HPDE6-E6E7 (cell line): Measurements from ENCODE around the gene TMEM144.
"Not testable (repeated sequence)": the region's sequence is repeated elsewhere in the genome, so short reads cannot be mapped to it uniquely, and the experiment has no call there.

Experiments
- DNase-seq: peaks from one replicate; pipeline ENCODE4 v3.0.0; 2011; ENCODE audit warnings: missing footprints; ENCODE audit errors: extremely low spot score

The TMEM144 gene

DNA sequence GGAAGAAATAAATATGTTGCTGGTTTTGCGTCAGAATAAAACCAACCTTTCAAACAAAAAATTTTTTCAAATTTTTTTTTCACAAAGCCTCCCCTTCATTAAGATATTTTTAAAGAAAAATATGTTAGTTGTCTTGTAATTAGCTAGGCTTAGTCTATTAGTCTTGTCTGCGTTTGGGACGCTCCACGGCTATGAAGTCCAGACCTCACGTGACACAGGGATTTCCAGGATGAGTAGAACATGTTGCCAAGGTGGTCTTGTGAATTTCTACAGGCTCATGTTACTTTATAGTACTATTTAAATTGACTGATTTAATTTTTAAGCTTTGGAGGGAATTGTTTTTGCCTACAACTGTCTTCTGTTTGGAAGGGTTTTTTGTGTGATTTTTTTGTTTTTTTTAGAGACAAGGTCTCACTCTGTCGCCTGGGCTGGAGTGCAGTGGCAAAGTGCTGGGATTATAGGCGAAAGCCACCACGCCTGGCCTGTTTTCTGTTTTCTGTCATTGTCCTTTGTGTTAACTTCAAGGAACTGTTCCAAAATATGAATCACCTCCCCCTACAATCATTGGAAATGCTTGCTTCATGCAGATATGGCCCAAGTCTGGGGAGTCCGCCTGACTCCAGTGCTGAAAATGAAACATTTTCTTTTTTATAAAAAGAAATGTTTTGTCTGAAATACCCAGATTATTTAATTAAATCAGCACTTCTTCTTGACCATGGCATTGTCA lies 26.2 kb downstream of the TMEM144 start:
- DNase-seq: no peak

DNA sequence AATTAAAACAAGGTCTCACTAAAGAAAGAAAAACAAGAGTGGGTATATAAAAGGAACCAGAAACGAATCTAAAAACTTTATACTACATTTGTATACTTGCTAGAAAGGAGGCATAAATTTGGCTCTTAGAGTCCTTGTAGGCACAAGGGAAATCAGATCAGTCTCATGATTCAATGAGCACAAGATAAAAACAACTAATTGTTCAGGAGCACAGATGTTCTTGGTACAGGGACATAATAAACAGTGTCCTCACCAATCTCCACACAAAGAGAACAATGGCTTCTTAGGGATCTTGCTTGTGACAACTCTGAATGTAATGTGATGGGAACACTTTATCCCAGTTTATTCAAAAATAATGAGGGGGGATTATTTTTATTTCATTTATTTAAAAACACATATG lies 28.3 kb downstream of the TMEM144 start:
- DNase-seq: no peak

DNA sequence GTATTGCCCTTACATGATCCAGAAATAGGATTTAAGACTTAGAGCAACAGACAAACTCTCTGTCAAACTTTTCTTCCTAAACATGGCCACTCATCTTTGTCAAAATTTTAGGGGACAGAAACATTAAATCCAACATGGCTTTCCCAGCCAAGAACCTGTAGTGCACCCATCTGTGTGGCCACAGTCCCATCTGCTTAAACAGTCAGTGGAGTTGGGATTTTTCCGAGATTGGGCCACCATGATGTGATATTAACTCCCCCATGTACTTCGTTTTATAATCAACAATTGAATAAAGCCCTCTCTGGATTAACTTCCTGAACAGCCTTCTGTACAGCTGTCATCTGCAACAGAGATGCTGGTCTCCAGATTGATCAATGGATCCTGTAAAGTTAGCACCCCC lies 28.9 kb downstream of the TMEM144 start:
- no peak for DNase-seq

DNA sequence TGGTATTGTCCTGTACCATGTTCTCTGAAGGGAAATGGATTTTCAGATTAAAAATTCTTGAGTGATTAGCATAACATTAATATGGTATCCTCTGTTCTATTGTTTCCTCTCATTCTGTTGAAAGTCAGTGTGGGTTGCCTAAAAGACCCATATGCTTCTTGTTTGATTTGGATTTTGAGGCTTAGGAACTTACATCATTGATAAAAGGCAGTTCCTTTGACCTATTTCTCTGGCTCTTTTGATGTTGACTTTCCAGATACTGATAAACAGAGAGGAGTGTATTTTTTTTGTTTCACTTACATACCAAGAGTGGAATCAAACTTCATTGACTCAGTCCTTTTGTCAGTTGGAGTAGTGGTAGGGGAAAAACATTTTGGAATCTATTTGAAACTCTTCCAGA lies 32.8 kb downstream of the TMEM144 start:
- no peak for DNase-seq

DNA sequence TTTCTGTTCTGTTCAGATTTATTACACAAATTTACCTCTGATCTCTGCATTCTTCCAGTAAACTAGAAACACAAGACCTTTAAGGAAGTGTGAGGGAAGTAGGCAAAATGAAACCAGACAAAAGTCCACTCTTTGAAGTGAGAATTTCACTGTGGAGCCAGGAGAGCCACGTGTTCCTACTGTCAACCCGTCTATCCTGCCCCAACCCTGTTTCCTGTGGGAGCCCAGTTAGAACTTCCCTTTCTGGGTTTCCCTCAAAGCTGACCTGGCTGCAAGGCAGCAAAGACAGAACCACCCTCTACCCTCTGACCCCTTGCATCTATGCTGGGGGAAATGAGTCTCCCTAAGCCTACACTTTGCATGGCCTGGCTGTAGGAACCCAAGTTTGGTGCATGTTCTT lies 40.0 kb downstream of the TMEM144 start:
- DNase-seq: no peak

DNA sequence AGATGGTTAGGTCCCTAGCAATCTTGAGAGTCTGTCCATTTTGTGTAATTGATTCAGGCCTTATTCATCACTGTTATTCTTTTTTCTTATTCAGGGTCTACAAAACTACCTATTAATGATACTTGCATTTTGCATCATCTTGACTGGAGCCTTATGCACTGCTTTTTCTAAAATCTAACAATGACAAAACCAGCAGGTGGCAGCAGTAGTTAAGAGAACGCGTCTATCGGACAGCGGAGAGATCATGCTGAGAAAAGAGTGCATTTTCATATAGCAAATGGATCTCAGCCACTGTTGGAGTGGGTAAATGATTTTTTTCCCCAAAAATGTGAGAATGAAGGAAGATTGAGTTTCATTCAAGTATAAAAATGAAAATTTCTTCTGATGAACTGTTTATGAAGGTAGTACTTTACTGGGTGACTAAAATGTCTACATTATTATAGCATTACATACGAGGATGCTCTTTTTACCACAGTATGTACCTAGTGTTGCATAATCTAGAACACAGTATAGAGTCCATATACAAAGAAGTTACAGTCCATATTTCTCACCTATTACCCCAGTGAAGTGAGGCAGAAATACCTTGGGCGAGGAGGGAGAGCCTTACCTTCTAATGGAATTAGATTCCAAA lies 43.2 kb downstream of the TMEM144 start:
- peak; percentile 46 for DNase-seq

DNA sequence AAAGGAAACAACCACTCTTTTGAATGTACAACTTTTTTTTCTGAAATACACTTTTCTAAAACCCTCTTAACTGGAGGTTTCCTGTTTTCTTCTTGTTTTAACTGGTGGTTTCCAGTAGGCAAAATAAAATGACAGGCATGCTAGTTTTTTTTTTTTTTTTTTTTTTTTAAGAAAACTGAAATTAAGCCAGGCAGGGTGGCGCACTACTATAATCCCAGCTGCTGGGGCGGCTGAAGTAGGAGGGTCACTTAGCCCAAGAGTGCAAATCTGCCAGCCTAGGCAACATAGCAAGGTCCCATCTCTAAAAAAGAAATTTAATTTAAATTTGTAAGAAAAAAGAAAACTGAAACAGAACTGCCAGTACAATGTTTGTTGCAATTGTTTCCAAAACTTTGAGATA lies 44.0 kb downstream of the TMEM144 start:
- no peak for DNase-seq

DNA sequence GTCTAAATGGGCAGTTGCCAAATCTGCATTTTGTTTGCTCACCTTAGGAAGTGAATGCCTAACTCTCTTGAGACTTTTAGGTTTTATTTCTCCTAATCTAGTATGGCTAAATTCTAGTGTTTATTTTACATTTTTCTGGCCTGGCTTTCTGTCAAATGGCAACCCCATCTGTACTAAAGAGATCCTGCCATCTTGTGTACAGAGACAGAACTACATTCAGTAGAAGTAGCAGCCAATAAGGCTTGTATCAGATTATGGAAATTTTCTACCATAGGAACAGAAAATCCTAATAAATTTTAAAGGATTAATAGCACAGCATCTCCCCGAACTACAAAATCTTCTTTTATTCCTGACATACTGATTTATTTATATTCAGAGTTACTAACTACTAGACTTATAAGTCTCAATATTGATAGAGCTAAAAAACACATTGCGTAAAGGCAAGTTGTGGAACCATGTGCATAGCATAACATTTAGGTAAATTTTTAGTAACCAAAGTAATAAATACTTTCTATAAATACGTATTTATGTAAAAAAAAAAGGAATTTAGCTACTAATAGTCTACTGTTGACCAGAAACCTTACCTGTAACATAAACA lies 45.5 kb downstream of the TMEM144 start:
- DNase-seq: peak; percentile 8

DNA sequence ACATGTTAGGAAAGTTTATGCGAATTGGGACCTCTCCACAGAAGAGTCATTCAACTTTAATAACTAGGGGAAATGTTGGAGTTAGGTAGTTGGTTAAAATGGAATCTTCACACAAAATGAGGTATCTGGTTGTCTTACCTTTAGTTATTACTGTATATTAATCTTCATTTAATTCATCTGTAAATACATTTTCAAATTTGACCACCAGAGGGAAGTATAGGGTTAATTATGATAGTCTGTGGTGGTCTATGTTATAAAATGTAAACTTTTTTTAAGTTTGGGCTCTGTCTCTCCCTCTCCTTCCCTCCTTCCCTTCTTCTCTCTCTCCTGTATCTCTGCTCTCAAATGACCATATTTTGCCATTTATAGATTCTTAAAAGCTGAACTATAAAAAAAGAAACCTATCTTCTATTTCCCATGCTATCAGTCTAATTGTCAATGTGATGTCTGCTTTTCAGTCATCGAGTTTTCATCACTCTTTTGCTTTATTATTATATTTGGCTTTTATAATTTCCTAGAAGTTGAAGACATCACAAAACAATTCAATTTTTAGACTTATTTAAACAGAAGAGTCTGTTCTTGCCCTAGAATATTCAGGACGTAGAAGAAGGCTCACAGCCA lies 49.8 kb downstream of the TMEM144 start:
- no peak for DNase-seq

DNA sequence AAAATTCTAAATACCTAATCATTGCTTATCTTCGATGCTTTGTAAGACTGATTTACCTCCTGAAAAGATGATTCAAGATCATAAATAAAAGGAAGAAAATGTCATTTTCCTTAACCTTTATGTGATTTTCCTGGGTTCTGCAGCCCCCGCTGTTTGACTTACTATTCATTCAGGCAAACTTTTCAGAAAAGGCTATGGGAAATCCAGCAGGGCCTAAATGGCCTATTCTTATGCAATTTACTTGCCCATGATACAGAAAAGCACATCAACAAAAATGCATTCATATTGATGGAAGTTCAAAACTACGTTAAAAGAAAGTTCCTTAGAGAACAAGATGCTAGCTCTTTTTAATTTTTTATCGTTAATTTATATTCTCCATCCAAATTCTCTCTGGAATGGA lies 51.2 kb downstream of the TMEM144 start:
- no peak for DNase-seq

DNA sequence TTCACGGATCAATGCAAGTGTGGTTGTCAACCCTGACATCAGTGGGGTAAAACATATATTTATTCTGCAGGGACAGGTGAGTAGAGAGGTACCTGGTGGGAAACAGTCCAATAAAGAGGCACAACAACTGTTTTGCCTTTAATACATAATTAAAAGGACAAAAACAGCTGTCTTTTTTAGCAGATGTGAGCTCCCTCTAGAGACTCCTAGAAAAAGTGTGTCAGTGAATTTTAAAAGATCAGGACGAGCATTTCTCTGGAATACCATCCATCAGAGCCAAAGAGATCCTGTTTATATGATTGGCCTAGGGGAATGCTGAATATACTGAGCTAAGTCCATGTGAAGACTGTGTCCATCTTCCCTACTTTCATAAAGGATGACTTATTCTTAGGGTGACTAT lies 58.3 kb downstream of the TMEM144 start:
- no peak for DNase-seq

DNA sequence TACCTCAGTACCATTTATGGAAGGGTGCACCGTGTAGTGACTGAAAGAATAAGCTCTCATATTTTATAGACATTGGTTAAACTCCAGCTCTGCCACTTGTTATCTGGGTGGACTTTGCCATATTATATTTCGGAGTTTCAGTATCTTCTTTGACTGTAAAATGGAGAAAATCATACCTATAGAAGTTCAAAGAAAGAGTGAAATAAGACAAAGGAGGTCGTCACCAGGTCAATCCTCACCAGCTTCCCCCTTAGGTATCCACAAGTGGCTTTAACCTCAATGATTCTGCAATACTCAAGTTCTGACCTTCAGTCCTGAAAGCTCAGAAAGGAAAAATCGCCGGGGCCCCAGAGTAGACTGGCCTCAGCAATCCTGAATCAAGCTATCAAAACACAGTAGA lies 64.3 kb downstream of the TMEM144 start:
- DNase-seq: no peak

DNA sequence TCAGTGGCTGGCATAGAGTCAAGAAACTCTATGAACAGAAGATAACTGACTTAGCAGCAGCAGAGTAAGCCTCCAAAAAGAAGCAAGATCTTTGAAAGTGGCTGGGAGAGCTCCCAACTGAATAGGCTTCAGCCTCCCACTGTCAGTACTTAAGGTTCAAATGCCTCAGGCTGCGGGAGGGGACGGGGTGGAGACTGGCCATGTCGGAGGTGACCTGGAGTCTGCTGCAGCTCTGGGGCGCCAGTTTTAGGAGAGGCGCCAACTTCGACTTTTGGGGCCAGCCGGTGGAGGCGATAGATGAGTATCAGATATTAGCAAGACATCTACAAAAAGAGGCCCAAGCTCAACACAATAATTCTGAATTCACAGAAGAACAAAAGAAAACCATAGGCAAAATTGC lies 67.3 kb downstream of the TMEM144 start:
- DNase-seq: no peak

DNA sequence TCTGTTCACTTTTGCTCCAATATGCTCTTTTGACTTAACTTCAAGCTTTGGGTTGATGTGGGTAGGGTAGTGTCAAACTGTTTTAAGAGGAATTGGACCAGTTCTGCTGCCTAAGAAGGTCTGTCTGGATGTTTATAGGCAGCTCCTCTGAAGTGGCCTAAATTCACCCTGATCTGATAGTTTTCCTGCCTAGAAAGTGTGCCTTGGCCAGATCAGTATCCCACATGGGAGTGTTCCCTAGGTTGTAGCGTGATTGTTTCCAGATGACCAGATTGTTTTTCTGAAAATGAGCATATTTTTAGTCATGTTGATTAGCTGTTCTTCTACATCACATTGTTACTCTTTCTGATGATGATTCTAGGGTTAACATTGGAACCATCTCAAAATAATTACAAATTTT lies 68.8 kb downstream of the TMEM144 start:
- DNase-seq: not testable (repeated sequence)

DNA sequence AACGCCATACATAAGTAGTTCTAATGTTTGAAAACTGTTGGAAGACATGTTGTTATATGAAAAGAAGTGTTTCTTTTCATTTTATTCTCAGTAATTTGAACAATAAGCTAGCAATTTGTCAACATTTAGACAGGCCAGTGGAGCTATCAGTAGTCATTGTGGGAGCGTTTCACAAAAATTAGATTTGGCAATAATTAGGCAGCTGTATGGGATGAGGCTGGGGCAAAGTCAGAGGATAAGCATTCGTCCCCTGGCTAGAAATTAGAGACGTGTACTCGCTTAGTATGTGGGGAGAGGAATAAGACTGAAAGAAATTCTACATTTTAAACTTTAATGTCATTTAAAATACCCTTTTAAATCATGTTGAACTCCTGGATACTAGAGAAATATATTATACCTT lies 70.6 kb downstream of the TMEM144 start:
- no peak for DNase-seq

DNA sequence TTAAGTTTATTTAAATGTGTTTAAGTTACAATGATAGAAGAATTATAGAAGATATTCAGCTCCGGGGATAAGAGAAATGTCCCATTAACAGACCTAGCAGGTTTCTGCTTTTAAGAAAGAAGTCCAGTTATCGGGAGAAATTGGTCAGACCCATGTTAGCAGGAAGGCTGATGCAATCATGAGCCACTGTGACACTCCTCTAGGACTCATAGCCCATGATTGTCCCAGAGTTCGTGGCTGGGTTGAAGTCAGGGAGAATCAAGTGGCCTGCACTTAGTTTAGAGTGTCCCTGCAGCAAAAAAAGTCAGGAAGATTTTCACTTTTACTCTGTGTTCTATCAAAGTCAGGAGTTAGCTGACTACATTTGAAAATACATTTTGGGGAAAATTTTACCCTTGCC lies 72.0 kb downstream of the TMEM144 start:
- DNase-seq: no peak

DNA sequence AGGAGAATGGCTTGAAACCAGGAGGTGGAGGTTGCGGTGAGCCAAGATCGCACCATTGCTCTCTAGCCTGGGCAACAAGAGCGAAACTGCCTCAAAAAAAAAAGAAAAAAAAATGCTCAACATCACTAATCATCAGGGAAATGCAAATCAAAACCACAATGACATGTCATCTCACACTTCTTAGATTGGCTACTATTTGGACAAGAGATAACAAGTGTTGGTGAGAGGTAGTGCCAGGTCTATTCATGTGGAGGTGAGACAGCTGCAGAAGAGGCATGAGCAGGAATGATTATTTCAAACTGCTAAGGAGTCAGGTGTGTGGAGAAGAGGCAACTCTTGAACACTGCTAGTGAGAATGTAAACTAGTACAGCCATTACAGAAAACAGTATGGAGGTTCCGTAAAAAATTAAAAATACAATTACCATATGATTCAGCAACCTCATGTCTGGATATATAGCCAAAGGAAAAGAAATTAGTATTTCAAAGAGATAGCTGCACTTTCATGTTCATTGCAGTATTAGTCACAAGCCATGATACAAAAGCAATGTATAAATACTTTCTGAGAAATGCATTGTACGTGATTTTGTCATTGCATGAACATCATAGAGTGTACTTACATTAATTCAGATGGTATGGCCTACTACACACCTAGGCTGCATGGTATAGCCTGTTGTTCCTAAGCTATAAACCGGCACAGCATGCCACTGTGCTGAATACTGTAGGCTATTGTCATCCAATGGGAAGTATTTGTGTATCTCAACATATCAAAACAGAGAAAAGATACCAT lies 75.3 kb downstream of the TMEM144 start:
- no peak for DNase-seq

DNA sequence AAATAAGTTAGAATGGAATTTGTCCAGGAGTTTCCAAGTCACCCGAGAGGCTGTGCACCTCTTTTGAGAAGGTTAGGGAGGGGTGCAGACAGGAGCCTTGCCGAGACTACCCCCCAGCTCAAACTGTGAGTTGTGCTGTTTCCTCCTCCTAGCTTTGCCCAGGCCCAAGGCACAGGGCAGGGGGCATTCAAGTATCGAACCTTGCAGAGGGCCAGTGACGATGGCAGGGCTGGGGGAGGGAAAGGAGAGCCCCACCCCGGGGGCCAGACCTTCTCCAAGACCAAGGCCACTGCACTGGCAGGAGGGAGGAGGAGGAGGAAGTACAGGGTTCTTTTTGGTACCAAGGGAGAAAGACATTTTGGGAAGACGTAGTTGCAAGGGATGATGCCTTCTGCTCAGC lies 80.6 kb downstream of the TMEM144 start:
- DNase-seq: no peak

DNA sequence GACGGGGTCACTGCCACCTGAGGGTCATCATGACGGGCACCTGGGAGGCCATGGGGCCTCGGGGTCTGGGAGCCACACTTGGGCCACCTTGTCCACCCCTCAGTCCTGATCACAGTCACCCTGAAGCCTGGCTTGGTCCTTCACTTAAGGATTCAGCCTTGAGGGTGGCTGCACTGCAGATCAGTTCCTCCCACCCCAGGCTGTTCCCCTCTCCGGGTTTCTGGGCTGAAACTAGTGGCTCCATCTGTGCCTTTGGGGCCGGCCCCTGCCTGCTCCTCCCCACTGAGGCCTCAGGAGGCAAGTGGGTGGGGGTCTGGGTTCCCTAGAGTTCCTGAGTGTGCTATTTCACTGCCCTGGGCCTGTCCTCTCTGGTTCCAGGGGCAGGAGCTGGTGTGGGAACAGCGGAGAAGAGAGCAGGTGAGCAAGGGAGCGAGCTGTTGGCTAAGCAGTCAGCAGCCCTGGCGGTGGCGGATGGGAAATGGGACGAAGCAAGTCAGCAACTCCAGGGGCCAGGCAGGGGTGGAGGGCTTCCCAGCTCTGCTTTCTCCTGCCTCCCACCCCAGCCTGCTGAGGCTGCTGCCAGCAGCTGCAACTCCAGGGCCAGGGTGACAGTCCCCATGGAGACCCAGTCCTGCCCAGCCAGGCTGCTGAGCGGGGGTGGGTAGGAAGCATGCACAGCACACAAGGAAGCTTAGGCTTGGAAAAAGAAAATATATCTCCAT lies 81.2 kb downstream of the TMEM144 start:
- DNase-seq: no peak

DNA sequence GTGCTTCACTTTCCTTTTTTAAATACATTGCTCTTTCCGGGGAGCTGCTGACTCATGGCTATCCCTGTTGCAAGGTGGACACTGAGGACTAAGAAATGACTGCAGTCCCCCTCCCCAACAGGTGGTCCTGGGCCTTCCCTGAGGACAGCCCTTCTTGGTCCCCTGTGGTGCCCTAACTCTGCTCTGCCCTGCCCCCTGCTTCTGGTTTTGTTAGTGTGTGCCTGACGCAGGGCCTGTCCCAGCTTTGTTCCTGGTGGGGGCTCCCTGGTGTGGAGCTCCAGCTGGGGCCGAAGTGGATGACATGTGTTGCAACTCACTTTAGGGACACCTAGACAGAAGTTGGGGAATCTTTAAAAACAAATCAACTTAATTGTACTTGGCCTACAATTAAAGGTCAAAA lies 81.9 kb downstream of the TMEM144 start:
- no peak for DNase-seq

DNA sequence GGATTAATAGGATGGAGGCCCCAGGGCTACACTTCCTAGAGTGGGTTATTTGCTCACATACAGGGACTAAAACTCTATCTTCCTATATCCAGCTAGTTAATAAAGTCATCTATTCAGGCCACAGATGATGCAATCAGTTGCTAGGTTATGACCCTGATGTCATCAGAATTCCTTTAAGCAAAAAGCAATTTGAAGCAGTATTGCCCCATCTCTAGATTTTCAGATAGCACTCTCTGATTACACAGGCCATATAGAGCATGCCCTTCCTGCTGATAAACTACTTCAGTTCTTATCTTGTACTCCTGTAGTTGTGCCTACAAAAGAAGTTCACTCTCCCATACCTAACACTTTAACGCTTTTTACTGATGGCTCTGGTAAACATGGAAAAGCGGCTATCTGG lies 84.8 kb downstream of the TMEM144 start:
- no peak for DNase-seq

DNA sequence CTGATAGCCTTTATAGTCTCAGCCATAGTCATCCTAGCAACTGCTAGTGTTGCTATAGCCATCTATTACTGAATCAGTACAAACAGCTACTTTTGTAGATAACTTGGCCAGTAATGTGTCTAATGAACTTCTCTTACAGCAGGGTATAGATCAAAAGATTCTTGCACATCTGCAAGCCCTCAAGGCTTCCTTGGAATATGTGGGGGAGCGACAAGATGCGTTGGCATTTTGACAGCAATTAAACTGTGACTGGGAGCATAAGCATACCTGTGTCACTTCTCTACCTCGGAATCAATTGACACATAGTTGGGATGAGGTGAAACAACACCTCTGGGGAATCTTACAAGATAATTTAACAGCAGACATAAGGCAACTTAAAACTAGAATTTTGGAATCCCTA lies 87.6 kb downstream of the TMEM144 start:
- DNase-seq: no peak
